Esophagus muscularis mucosa (tissue), 4 donors: ENCODE data around the gene TNK1. TPM values are rescaled to one million over a fixed set of nuclear protein-coding genes. Genes with fewer than 3 reads are reported as not detected.

Experiments used
- DNase-seq: peaks from one replicate; pipeline ENCODE4 v3.0.0-alpha.2; 2017; ENCODE audit errors: extremely low spot score
- H3K27ac ChIP-seq, 4 donors: fragments of 200-600 bp; sonication (generic); replicated peaks in 1 of 4; 1 replicate in 3 of 4; 2 replicates in 1 of 4; pipeline ENCODE4 v1.5.1; 2016 to 2019; ENCODE audit warnings: mild to moderate bottlenecking in 1 of 4
- H3K27me3 ChIP-seq, 4 donors: fragments of 200-600 bp; sonication (generic); one replicate each; pipeline versions ENCODE4 v1.5.1 to v1.6.0; 2016 to 2019
- H3K36me3 ChIP-seq, 4 donors: fragments of 200-600 bp; sonication (generic); one replicate each; pipeline ENCODE4 v1.5.1; 2016 to 2019
- H3K4me1 ChIP-seq, 4 donors: fragments of 200-600 bp; sonication (generic); one replicate each; pipeline ENCODE4 v1.5.1; 2016 to 2019
- H3K4me3 ChIP-seq, 4 donors: fragments of 200-600 bp; sonication (generic); 1 replicate in 2 of 4; 2 replicates in 2 of 4; pipeline ENCODE4 v1.5.1; 2016 to 2019; ENCODE audit warnings: mild to moderate bottlenecking in 4 of 4, moderate library complexity in 1 of 4
- H3K9me3 ChIP-seq, 4 donors: fragments of 200-600 bp; sonication (generic); 1 replicate in 3 of 4; 2 replicates in 1 of 4; pipeline ENCODE4 v1.5.1; 2016 to 2019
- EP300 ChIP-seq: sonication (generic); formaldehyde crosslinking; IDR thresholded peaks from one replicate; pipeline ENCODE4 v1.6.1; 2017; ENCODE audit warnings: antibody characterized with exemption
- POLR2A ChIP-seq: fragments of 450-650 bp; IDR thresholded peaks from one replicate; pipeline ENCODE4 v1.6.1; 2017; ENCODE audit warnings: antibody characterized with exemption, moderate library complexity, mild to moderate bottlenecking, low read depth
- POLR2AphosphoS5 ChIP-seq, 2 donors: sonication (generic); formaldehyde crosslinking; IDR thresholded peaks; one replicate each; pipeline ENCODE4 v1.6.1; 2017; ENCODE audit warnings: antibody characterized with exemption in 2 of 2
- whole genome bisulfite sequencing: methylation state at CpG from one replicate; pipeline ENCODE4 v1.1.5; 2018; 5-methylcytosine and 5-hydroxymethylcytosine counted together
- intact Hi-C: fragments of 100-400 bp; cut with DNase I; formaldehyde crosslinking; loops from one replicate; pipeline ENCODE4 v1.15.1; 2023
- total RNA-seq, 4 donors: library from RNA; depleted of rRNA; stranded (reverse); fragments of >200 nt; gene quantifications; one replicate each; pipeline versions ENCODE4 v1.1.0 to v1.2.1, GENCODE V29; 2016
- TF ChIP-seq, protein P1 (sequence below), 3 experiments: fragments of 200-600 bp in 2 of 3; fragments of 450-650 bp in 1 of 3; sonication (generic) in 2 of 3; IDR thresholded peaks; one replicate each; pipeline ENCODE4 v1.5.1; 2017 to 2019; ENCODE audit warnings: antibody characterized with exemption in 3 of 3, mild to moderate bottlenecking in 2 of 3, moderate library complexity in 1 of 3

TNK1 gene
- total RNA-seq, 4 donors from 2014 or later: 2.9 to 7.5 (median 5.6) TPM

DNA sequence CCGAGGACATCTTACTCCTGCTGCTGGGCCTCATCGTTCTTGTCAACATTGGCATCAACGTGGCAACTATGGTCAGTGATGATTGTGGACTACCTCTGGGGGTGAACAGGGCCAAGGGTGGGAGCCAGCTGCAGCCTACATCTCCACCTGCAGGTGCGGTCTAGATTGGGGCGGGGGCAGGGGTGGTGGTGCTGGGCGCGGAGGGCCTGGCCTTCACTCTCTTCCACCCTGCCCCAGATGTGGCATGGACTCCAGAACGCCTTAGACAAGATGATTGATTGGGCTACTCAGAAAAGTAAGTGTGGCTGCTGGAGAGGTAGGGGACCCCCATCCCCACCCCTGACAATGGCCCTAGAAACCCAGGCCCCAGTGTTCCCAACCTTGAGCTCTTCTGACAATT lies 44.9 kb downstream of the TNK1 start:
- Histone ChIP-seq H3K4me3 (no peak overlapping the region), H3K9me3 (no peaks in the 10 kb centered on the region), H3K27me3 (no peaks in the 10 kb centered on the region), H3K27ac (no peak overlapping the region), H3K36me3 (no peaks in the 10 kb centered on the region), H3K4me1 (no peaks in the 10 kb centered on the region)
- WGBS: no CpG with 5 or more reads among the region's 8 CpGs
- no peak for DNase-seq
- no peak for TF ChIP-seq EP300
- no peak for TF ChIP-seq POLR2A
- TF ChIP-seq POLR2AphosphoS5 (IDR thresholded peaks at IDR 0.05): no peak
- TF ChIP-seq, protein P1, sequence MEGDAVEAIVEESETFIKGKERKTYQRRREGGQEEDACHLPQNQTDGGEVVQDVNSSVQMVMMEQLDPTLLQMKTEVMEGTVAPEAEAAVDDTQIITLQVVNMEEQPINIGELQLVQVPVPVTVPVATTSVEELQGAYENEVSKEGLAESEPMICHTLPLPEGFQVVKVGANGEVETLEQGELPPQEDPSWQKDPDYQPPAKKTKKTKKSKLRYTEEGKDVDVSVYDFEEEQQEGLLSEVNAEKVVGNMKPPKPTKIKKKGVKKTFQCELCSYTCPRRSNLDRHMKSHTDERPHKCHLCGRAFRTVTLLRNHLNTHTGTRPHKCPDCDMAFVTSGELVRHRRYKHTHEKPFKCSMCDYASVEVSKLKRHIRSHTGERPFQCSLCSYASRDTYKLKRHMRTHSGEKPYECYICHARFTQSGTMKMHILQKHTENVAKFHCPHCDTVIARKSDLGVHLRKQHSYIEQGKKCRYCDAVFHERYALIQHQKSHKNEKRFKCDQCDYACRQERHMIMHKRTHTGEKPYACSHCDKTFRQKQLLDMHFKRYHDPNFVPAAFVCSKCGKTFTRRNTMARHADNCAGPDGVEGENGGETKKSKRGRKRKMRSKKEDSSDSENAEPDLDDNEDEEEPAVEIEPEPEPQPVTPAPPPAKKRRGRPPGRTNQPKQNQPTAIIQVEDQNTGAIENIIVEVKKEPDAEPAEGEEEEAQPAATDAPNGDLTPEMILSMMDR (IDR thresholded peaks at IDR 0.05): no peak
- intact Hi-C loops: no loop called here

DNA sequence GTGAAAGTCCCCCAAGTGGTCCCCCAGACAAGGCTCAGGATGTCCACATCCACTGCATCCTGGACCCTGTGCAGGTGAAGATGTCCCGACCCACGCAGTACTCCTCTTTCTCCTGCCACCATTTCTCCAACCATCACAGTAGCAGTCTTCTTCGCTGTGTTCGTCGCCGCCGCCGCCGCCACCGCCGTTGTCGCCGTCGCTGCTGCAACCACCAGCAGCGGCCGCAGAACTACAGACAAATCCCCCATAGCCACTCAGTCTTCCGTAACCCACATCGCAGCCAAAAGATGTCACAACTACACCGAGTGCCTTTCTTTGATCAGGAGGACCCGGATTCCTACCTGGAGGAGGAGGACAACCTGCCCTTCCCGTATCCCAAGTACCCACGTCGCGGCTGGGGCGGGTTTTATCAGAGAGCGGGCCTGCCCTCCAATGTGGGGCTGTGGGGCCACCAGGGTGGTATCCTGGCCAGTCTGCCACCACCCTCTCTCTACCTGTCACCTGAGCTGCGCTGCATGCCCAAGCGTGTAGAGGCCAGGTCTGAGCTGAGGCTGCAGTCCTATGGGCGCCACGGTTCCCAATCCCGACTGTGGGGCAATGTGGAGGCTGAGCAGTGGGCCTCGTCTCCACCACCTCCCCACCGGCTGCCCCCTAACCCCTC lies 45.4 kb downstream of the TNK1 start:
- no peak for DNase-seq
- Histone ChIP-seq H3K27ac (no peak overlapping the region), H3K36me3 (no peaks in the 10 kb centered on the region), H3K4me1 (no peaks in the 10 kb centered on the region), H3K9me3 (no peaks in the 10 kb centered on the region), H3K4me3 (no peak overlapping the region), H3K27me3 (no peaks in the 10 kb centered on the region)
- WGBS: 95% methylated on average over 32 of the region's 33 CpGs
- intact Hi-C loops: no loop called here
- TF ChIP-seq EP300: no peak
- no peak for TF ChIP-seq POLR2A

DNA sequence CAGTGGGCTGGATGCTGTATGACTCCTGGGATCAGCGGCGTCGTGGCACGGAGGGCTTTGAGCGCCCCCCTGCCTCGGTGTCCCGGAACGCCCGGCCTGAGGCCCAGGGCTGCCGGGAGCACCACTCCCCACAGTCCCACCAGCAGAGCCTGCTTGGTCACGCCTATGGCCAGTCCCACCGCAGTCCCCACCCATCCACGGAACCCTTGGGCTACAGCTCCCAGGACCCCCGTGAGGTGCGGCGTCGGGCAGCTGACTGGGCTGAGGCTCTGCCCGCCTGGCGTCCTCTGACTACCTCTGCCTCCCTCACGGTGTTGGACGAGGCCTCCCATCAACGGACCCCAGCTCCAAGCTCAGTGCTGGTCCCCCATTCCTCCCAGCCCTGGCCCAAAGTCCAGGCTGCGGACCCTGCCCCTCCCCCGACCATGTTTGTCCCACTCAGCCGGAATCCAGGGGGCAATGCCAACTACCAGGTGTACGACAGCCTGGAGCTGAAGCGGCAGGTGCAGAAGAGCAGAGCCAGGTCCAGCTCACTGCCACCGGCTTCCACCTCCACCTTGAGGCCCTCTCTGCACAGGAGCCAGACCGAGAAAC lies 46.1 kb downstream of the TNK1 start:
- Histone ChIP-seq H3K27ac (no peak overlapping the region), H3K4me1 (no peaks in the 10 kb centered on the region), H3K9me3 (no peaks in the 10 kb centered on the region), H3K4me3 (no peak overlapping the region), H3K36me3 (no peaks in the 10 kb centered on the region), H3K27me3 (peaks cover 0 to 3% (median 0%) of the 10 kb centered on the region in 4 donors)
- DNase-seq: no peak
- TF ChIP-seq POLR2A (no peak), EP300 (no peak), POLR2AphosphoS5 (IDR thresholded peaks at IDR 0.05) (no peak)
- TF ChIP-seq, protein P1 (IDR thresholded peaks at IDR 0.05): no peak
- 94% methylated on average over 18 of the region's 29 CpGs for WGBS
- intact Hi-C loops: no loop called here

DNA sequence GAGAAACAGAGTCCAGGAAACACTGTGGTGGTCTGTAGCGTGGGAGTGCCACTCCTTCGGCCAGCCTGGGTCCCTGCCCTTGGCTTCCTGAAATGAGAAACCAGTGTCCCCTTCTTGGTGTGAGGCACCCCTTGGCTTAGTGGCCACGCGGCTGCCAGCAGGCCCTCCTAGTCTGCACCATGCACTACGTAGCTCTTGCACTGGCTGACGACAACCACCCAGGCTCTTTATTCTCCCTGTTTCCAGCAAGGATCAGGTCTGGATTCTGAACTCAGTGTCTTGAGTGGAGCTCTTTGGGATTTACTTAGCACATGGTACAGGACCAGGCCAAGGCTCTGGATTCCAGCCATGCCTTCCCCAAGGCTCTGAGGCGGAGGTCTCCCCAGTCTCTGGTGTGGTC lies 46.7 kb downstream of the TNK1 start:
- intact Hi-C loops: no loop called here
- no peaks in the 10 kb centered on the region for H3K4me1 ChIP-seq
- TF ChIP-seq POLR2AphosphoS5 (IDR thresholded peaks at IDR 0.05) (no peak), EP300 (no peak), POLR2A (no peak)
- TF ChIP-seq, protein P1 (IDR thresholded peaks at IDR 0.05): no peak

DNA sequence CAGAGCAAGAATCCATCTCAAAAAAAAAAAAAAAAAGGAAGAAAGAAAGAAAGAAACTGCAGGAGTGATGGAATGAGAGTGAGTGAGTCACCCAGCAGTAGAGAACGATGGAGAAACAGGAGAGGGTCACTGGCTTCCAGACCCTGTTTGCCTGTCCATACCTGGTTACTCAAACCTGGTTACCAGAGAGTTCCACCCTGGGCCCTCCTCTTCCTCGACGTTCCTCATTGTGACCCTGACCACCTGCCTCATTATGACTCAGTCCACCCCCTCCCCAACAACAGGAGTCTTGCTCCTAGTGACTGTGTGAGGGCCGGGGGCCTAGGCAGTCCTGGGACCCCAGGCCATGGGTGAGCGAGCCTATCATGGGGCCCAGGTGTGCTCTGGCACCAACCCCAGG lies 47.7 kb downstream of the TNK1 start, which contains the start of gene SPEM3:
Gene SPEM3 (plus strand): TSS at position 301 of the 400 bp plus-strand sequence. CDS start 46 bp downstream, at position 347.
- Histone ChIP-seq H3K36me3 (no peaks in the 10 kb centered on the region), H3K9me3 (no peaks in the 10 kb centered on the region), H3K27me3 (peaks cover 0 to 12% (median 0%) of the 10 kb centered on the region in 4 donors), H3K27ac (no peak within 1 kb of the TSS), H3K4me3 (no peak within 1 kb of the TSS), H3K4me1 (no peaks in the 10 kb centered on the region)
- intact Hi-C loops: no loop called here
- no peak for DNase-seq
- TF ChIP-seq, protein P1 (IDR thresholded peaks at IDR 0.05): no peak
- TF ChIP-seq POLR2AphosphoS5 (IDR thresholded peaks at IDR 0.05) (no peak), EP300 (no peak), POLR2A (no peak)
- WGBS: 74% methylated on average over 3 of the region's 5 CpGs

More for the DNA sequence above, 46.7 kb downstream of the TNK1 start:
- no peak for DNase-seq
- Histone ChIP-seq H3K27me3 (peaks cover 0 to 8% (median 0%) of the 10 kb centered on the region in 4 donors), H3K36me3 (no peaks in the 10 kb centered on the region), H3K9me3 (no peaks in the 10 kb centered on the region), H3K27ac (no peak overlapping the region), H3K4me3 (no peak overlapping the region)
- WGBS: 83% methylated on average over 5 of the region's 7 CpGs
